ENCODE results near the gene MARS1. TPM values are rescaled to one million over a fixed set of nuclear protein-coding genes. Genes with fewer than 3 reads are reported as not detected.

The MARS1 gene
- total RNA-seq, 1 donor from 2014 or later = 141 TPM

GRCh38 chr12:57522011-57522886, 34.4 kb downstream of the MARS1 start, which contains the start of gene MBD6:
Gene MBD6 (plus strand): TSS chr12:57522824. CDS start chr12:57524304, 1,480 bp downstream.
- DNase-seq (peak; percentile 98), ATAC-seq (peak; percentile 63)
- intact Hi-C loops (cut with DNase I) = no loop called here
- Histone ChIP-seq H3K36me3 (peaks cover 42% of the 10 kb centered on the region), H3K27ac (peak within 1 kb of the TSS; percentile 89), H3K4me1 (peaks cover 54% of the 10 kb centered on the region), H3K9me3 (no peaks in the 10 kb centered on the region), H3K4me3 (peak within 1 kb of the TSS; percentile 74), H3K27me3 (no peaks in the 10 kb centered on the region)
- peak; percentile 24 for TF ChIP-seq CTCF (IDR thresholded peaks at IDR 0.05)

GRCh38 chr12:57522887-57523705, 35.2 kb downstream of the MARS1 start:
- ATAC-seq = peak; percentile 12

GRCh38 chr12:57523706-57524614, 36.1 kb downstream of the MARS1 start:
- Histone ChIP-seq H3K4me3 (peak overlapping the region; percentile 74), H3K4me1 (peaks cover 37% of the 10 kb centered on the region), H3K9me3 (no peaks in the 10 kb centered on the region), H3K27me3 (no peaks in the 10 kb centered on the region), H3K27ac (peak overlapping the region; percentile 89), H3K36me3 (peaks cover 49% of the 10 kb centered on the region)
- intact Hi-C loops (cut with DNase I) = no loop called here
- ATAC-seq = no peak
- TF ChIP-seq CTCF (IDR thresholded peaks at IDR 0.05) = no peak
- DNase-seq = no peak

More at GRCh38 chr12:57522887-57523705, 35.2 kb downstream of the MARS1 start:
- TF ChIP-seq CTCF (IDR thresholded peaks at IDR 0.05) = no peak
- Histone ChIP-seq H3K27me3 (no peaks in the 10 kb centered on the region), H3K36me3 (peaks cover 42% of the 10 kb centered on the region), H3K9me3 (no peaks in the 10 kb centered on the region), H3K27ac (peak overlapping the region; percentile 89), H3K4me3 (peak overlapping the region; percentile 74), H3K4me1 (peaks cover 45% of the 10 kb centered on the region)
- intact Hi-C loops (cut with DNase I) = no loop called here
- peak; percentile 89 for DNase-seq

- DNase-seq = no peak
- Histone ChIP-seq H3K9me3 (no peaks in the 10 kb centered on the region), H3K4me3 (no peak overlapping the region), H3K27me3 (no peaks in the 10 kb centered on the region), H3K27ac (no peak overlapping the region), H3K36me3 (peaks cover 59% of the 10 kb centered on the region), H3K4me1 (peaks cover 32% of the 10 kb centered on the region)
- intact Hi-C loops (cut with DNase I) = no loop called here
- ATAC-seq = no peak
- TF ChIP-seq CTCF (IDR thresholded peaks at IDR 0.05) = no peak
These were observed 37.1 kb downstream of the MARS1 start for GRCh38 chr12:57524814-57525614.
